Ascending aorta (tissue), 2 donors: Measurements from ENCODE around the gene MVP. TPM values are rescaled to one million over a fixed set of nuclear protein-coding genes. Genes with fewer than 3 reads are reported as not detected.
"Not testable (repeated sequence)": the region's sequence is repeated elsewhere in the genome, so short reads cannot be mapped to it uniquely, and the experiment has no call there.

Source experiments
- DNase-seq, 2 donors: peaks; one replicate each; pipeline ENCODE4 v3.0.0-alpha.2; 2019; ENCODE audit warnings: low spot score in 2 of 2
- H3K27ac ChIP-seq, 2 donors: fragments of 200-600 bp; sonication (generic); one replicate each; pipeline ENCODE4 v1.5.1; 2016 to 2017; ENCODE audit warnings: mild to moderate bottlenecking in 1 of 2
- H3K27me3 ChIP-seq: fragments of 200-600 bp; sonication (generic); one replicate; pipeline ENCODE4 v1.5.1; 2017
- H3K36me3 ChIP-seq, 2 donors: fragments of 200-600 bp; sonication (generic); one replicate each; pipeline ENCODE4 v1.5.1; 2016
- H3K4me1 ChIP-seq, 2 donors: fragments of 200-600 bp; sonication (generic); one replicate each; pipeline ENCODE4 v1.5.1; 2016 to 2017; ENCODE audit warnings: mild to moderate bottlenecking in 1 of 2
- H3K4me3 ChIP-seq, 2 donors: fragments of 200-600 bp; sonication (generic); one replicate each; pipeline ENCODE4 v1.5.1; 2016 to 2017; ENCODE audit warnings: mild to moderate bottlenecking in 1 of 2
- H3K9me3 ChIP-seq, 2 donors: fragments of 200-600 bp; sonication (generic); one replicate each; pipeline ENCODE4 v1.5.1; 2016
- intact Hi-C: fragments of 100-400 bp; cut with DNase I; formaldehyde crosslinking; loops from one replicate; pipeline ENCODE4 v1.15.1; 2023
- total RNA-seq: library from RNA; depleted of rRNA; stranded (reverse); fragments of >200 nt; gene quantifications from one replicate; pipeline ENCODE4 v1.1.0, GENCODE V29; 2016
- TF ChIP-seq, protein P1 (sequence below), 3 experiments: fragments of 200-600 bp in 2 of 3; fragments of 450-650 bp in 1 of 3; sonication (generic) in 2 of 3; IDR thresholded peaks; one replicate each; pipeline ENCODE4 v1.5.1; 2016 to 2019; ENCODE audit warnings: antibody characterized with exemption in 3 of 3, mild to moderate bottlenecking in 1 of 3, moderate library complexity in 1 of 3

MVP gene
- total RNA-seq, 1 donor from 2014 or later: 244 TPM

DNA sequence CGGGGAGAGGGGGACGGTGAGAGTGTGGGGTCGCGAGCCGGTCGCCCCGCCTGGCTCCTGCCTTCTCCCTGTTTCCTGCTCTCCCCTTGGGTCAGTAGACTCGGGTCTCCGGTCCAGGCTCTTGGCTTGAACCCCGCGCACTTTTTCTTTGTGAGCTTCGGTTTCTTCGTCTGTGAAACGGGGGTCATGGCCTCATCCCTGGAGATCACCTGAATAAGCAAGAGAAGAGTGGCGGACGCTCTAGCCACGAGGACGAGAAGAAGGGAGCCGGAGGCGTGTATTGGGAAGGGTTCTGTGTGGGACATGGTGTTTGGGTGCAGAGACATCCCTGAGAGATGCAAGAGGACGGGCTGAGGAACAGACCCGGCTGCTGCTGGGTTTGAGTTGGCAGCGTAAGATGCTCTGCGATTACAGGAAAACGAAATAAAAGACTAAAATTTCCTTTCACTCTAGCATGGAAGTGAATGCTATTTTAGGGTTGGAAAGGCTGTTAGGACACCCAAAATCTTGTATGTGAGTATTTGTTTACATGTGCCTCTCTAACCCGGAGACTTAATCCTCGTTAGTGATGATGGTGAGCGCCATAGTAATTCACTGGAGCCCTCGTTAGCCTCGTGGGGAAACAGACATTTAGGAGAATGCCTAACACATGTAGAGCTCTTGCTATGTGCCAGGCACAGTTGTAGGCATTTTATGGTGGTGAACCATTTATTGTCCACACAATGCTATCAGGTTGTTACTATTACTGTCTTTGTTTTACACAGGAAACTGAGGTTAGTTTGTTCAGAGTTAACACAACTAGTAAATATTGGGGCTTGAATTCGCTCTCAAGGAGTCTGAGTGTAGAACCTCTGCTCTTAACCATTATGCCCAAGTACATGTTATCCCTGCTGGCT is 29.1 kb upstream of the MVP start:
- intact Hi-C loops: loop anchor here (1.0 to 5.0 kb wide), 4 partner anchors 14 to 819 kb away; partner anchors contain the start of genes CDIPT, PAGR1 and SPNS1

DNA sequence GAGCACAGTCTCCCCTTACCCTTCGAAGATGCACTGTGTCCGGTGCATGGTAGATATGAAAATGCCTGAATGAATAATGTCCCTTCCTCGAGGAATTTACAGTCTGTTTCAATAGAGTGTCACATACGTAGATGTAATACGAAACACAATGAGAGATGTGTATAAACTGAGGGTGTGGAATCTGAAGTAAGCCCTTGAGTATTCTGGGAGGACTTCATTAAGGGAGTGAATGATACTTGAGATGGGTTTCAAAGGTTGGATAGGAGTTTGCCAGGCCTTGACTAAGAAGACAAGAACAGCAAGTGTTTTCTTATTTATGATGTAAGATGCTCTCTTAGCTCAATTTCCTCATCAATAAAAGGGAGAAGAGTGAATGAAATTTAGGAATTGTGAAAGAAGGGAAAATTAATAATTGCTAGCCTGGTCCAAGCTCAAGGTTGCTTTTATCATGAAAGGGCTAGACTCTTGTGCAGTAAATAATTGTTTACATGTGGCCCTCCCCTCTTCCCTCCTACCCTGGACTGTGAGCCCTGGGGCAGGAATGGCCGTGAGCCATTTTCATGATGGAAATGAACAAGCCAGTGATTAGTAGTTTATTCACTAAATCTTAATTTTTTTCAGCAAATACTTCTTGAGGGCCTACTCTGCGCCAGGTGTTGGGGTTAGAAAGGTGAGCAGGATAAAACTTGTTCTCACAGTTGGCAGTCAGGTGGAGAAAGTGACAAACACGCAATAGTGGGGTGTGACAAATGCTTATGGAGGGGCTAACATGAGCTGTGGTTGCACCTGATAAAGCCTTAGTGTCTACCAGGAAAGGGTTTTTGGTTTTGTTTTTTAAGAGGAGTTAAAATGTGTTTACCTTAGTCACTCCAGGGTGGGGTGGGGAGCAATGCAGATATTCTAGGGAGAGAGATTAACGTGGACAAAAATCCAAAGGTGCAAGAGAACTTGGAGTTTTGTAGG is 28.1 kb upstream of the MVP start:
- DNase-seq: no peak

More for the DNA sequence above, 29.1 kb upstream of the MVP start:
- peak overlapping the region; percentile 55 to 89 for H3K4me3 ChIP-seq
- peaks cover 0 to 13% of the 10 kb centered on the region in 2 donors for H3K4me1 ChIP-seq
- H3K27ac ChIP-seq: peak overlapping the region in 1 of 2 donors; percentile 35
- TF ChIP-seq, protein P1, sequence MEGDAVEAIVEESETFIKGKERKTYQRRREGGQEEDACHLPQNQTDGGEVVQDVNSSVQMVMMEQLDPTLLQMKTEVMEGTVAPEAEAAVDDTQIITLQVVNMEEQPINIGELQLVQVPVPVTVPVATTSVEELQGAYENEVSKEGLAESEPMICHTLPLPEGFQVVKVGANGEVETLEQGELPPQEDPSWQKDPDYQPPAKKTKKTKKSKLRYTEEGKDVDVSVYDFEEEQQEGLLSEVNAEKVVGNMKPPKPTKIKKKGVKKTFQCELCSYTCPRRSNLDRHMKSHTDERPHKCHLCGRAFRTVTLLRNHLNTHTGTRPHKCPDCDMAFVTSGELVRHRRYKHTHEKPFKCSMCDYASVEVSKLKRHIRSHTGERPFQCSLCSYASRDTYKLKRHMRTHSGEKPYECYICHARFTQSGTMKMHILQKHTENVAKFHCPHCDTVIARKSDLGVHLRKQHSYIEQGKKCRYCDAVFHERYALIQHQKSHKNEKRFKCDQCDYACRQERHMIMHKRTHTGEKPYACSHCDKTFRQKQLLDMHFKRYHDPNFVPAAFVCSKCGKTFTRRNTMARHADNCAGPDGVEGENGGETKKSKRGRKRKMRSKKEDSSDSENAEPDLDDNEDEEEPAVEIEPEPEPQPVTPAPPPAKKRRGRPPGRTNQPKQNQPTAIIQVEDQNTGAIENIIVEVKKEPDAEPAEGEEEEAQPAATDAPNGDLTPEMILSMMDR (IDR thresholded peaks at IDR 0.05): no peak
- no peaks in the 10 kb centered on the region for H3K27me3 ChIP-seq
- no peaks in the 10 kb centered on the region for H3K36me3 ChIP-seq
- no peak for DNase-seq
- H3K9me3 ChIP-seq: no peaks in the 10 kb centered on the region

DNA sequence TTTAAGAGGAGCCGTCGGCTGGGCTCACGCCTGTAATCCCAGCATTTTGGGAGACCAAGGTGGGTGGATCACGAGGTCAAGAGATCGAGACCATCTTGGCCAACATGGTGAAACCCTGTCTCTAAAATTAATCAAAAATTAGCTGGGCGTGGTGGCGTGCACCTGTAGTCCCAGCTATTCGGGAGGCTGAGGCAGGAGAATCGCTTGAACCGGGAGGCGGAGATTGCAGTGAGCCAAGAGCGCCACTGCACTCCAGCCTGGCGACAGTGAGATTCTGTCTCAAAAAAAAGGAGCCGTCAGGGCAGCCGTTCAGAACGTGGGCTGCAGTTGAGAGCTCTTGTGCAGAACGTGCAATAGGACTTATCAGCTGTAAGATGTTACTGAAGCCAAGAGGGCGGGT is 27.1 kb upstream of the MVP start:
- peaks cover 13 to 14% of the 10 kb centered on the region in 2 donors for H3K36me3 ChIP-seq
- intact Hi-C loops: loop anchor here (5.0 kb wide), 1 partner anchor 821 kb away; the partner anchor contains the start of gene SPNS1
- not testable (repeated sequence) for DNase-seq, H3K4me3 ChIP-seq, H3K27me3 ChIP-seq, H3K9me3 ChIP-seq, H3K27ac ChIP-seq
- H3K4me1 ChIP-seq: peaks cover 0 to 13% of the 10 kb centered on the region in 2 donors

More for the DNA sequence above, 28.1 kb upstream of the MVP start:
- Histone ChIP-seq H3K4me3 (peak overlapping the region in 1 of 2 donors; percentile 89), H3K4me1 (peaks cover 0 to 13% of the 10 kb centered on the region in 2 donors), H3K27me3 (no peaks in the 10 kb centered on the region), H3K36me3 (peaks cover 4 to 6% of the 10 kb centered on the region in 2 donors), H3K27ac (no peak overlapping the region), H3K9me3 (no peaks in the 10 kb centered on the region)
- TF ChIP-seq, protein P1 (IDR thresholded peaks at IDR 0.05): no peak
- intact Hi-C loops: loop anchor here (2.0 to 5.0 kb wide), 3 partner anchors 25 to 820 kb away; partner anchors contain the start of genes CDIPT, PAGR1 and SPNS1

DNA sequence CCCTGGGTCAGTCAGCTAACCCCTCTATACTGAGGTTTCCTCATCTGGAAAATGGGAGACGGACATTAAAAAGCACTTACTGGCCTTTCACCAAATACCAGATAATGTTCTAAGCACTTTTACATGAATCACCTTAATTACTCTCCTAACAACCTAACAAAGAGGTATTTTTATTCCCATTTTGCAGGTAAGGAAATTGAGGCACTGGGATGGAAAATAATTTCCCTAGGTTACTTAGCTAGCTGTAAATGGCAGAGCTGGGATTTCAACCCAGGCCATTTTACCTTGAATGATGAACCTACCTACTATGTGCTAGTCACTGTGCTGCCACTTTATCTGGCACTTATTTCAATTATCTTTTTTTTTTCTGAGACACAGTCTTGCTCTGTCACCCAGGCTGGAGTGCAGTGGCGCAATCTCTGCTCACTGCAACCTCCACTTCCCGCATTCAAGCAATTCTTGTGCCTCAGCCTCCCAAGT is 26.0 kb upstream of the MVP start:
- no peak overlapping the region for H3K27ac ChIP-seq
- peaks cover 24% of the 10 kb centered on the region in 2 donors for H3K36me3 ChIP-seq
- no peak for DNase-seq
- no peak overlapping the region for H3K4me3 ChIP-seq
- TF ChIP-seq, protein P1 (IDR thresholded peaks at IDR 0.05): no peak
- H3K4me1 ChIP-seq: peaks cover 0 to 13% of the 10 kb centered on the region in 2 donors
- intact Hi-C loops: loop anchor here (5.0 kb wide), 1 partner anchor 822 kb away; the partner anchor contains the start of gene SPNS1
- H3K9me3 ChIP-seq: no peaks in the 10 kb centered on the region
- H3K27me3 ChIP-seq: no peaks in the 10 kb centered on the region

DNA sequence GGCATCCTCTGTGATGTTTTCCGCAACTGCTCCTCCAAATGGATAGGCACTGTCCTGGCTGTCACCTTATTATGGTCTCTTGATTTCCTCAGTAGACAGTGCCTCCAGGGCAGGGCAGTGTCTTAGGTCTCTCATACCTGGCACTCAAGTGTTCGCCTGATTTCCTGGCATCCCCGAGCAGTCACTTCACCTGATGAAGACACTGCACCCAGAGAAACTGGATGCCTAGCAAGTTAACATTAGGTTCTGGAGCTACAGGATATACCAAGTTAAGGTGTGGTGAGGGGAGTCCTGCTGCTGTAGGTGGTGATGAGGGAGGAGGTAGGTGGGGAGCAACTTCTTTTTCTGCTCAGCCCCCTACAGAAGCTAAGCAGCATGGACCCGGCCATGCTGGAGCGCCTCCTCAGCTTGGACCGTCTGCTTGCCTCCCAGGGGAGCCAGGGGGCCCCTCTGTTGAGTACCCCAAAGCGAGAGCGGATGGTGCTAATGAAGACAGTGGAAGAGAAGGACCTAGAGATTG is 17.8 kb upstream of the MVP start:
- no peak overlapping the region for H3K27ac ChIP-seq
- intact Hi-C loops: loop anchor here (10.0 kb wide), 1 partner anchor 1652 kb away; the partner anchor contains the start of gene ARMC5
- peaks cover 25 to 31% of the 10 kb centered on the region in 2 donors for H3K36me3 ChIP-seq

More for the DNA sequence above, 17.8 kb upstream of the MVP start:
- Histone ChIP-seq H3K27me3 (no peaks in the 10 kb centered on the region), H3K4me3 (no peak overlapping the region), H3K4me1 (peaks cover 3 to 7% of the 10 kb centered on the region in 2 donors), H3K9me3 (no peaks in the 10 kb centered on the region)
- no peak for DNase-seq
- TF ChIP-seq, protein P1 (IDR thresholded peaks at IDR 0.05): no peak
